SJSA1 (cell line): ENCODE measurements around the gene NHS. TPM values are rescaled to one million over a fixed set of nuclear protein-coding genes. Genes with fewer than 3 reads are reported as not detected.
A peak's percentile ranks its signal among the peaks of the same experiment; 100 is the strongest.
"Not testable (repeated sequence)": the region's sequence is repeated elsewhere in the genome, so short reads cannot be mapped to it uniquely, and the experiment has no call there.

ENCODE experiments used
- DNase-seq, 2 experiments: peaks; one replicate each; pipeline ENCODE4 v3.0.0-alpha.2; 2015 to 2020; ENCODE audit warnings: low spot score in 2 of 2, low read depth in 1 of 2
- H3K27ac ChIP-seq: fragments of 250-450 bp; sonication (Bioruptor Pico); 2 replicates; pipeline ENCODE4 v1.5.1; 2020; ENCODE audit warnings: mild to moderate bottlenecking, moderate library complexity
- H3K27me3 ChIP-seq: fragments of 250-450 bp; sonication (Bioruptor Pico); replicated peaks from 2 replicates; pipeline ENCODE4 v1.5.1; 2020; ENCODE audit warnings: mild to moderate bottlenecking, moderate library complexity
- H3K36me3 ChIP-seq: fragments of 250-450 bp; sonication (Bioruptor Pico); 2 replicates; pipeline ENCODE4 v1.5.1; 2020; ENCODE audit warnings: mild to moderate bottlenecking
- H3K4me1 ChIP-seq: fragments of 250-450 bp; sonication (Bioruptor Pico); replicated peaks from 2 replicates; pipeline ENCODE4 v1.6.1; 2021; ENCODE audit warnings: mild to moderate bottlenecking
- H3K4me3 ChIP-seq: fragments of 250-450 bp; sonication (Bioruptor Pico); 2 replicates; pipeline ENCODE4 v1.5.1; 2020; ENCODE audit warnings: mild to moderate bottlenecking
- H3K9me3 ChIP-seq: fragments of 250-450 bp; sonication (Bioruptor Pico); replicated peaks from 2 replicates; pipeline ENCODE4 v1.5.1; 2020; ENCODE audit warnings: mild to moderate bottlenecking
- total RNA-seq: library from RNA; depleted of rRNA; stranded (reverse); fragments of >200 nt; shearing (Covaris generic); gene quantifications from 2 replicates; pipeline ENCODE4 v1.2.3, GENCODE V29; 2014

The NHS gene
- total RNA-seq, 1 experiment from 2014 or later = 2.6 TPM

GRCh38 chrX:17563076-17563475 is 188.1 kb downstream of the NHS start:
- peaks cover 49% of the 10 kb centered on the region for H3K4me1 ChIP-seq
- H3K36me3 ChIP-seq = no peaks in the 10 kb centered on the region
- no peaks in the 10 kb centered on the region for H3K9me3 ChIP-seq
- DNase-seq = no peak
- H3K4me3 ChIP-seq = no peak overlapping the region
- H3K27me3 ChIP-seq = no peaks in the 10 kb centered on the region
- peak overlapping the region; percentile 35; the same call in 1 of the 2 replicates for H3K27ac ChIP-seq

- peak; percentile 48 to 61 for DNase-seq
- Histone ChIP-seq H3K36me3 (no peaks in the 10 kb centered on the region), H3K27me3 (no peaks in the 10 kb centered on the region), H3K27ac (peak overlapping the region; percentile 35; the same call in 1 of the 2 replicates), H3K4me1 (peaks cover 49% of the 10 kb centered on the region), H3K4me3 (no peak overlapping the region), H3K9me3 (no peaks in the 10 kb centered on the region)
These were observed 188.5 kb downstream of the NHS start for GRCh38 chrX:17563515-17563914.

GRCh38 chrX:17564689-17565409 is 189.8 kb downstream of the NHS start:
- Histone ChIP-seq H3K4me3 (no peak overlapping the region), H3K4me1 (peaks cover 39% of the 10 kb centered on the region), H3K36me3 (no peaks in the 10 kb centered on the region), H3K27ac (no peak overlapping the region), H3K27me3 (no peaks in the 10 kb centered on the region), H3K9me3 (no peaks in the 10 kb centered on the region)
- DNase-seq = no peak

GRCh38 chrX:17566740-17567139 is 191.7 kb downstream of the NHS start:
- Histone ChIP-seq H3K36me3 (no peaks in the 10 kb centered on the region), H3K27me3 (no peaks in the 10 kb centered on the region), H3K9me3 (no peaks in the 10 kb centered on the region), H3K4me3 (no peak overlapping the region), H3K27ac (no peak overlapping the region), H3K4me1 (peaks cover 26% of the 10 kb centered on the region)
- no peak for DNase-seq

GRCh38 chrX:17567187-17567586 is 192.2 kb downstream of the NHS start:
- no peak overlapping the region for H3K27ac ChIP-seq
- H3K9me3 ChIP-seq = no peaks in the 10 kb centered on the region

GRCh38 chrX:17567821-17568220 is 192.8 kb downstream of the NHS start:
- H3K36me3 ChIP-seq = no peaks in the 10 kb centered on the region
- DNase-seq = no peak
- peaks cover 24% of the 10 kb centered on the region for H3K4me1 ChIP-seq
- H3K4me3 ChIP-seq = no peak overlapping the region
- H3K9me3 ChIP-seq = no peaks in the 10 kb centered on the region
- no peaks in the 10 kb centered on the region for H3K27me3 ChIP-seq
- H3K27ac ChIP-seq = no peak overlapping the region

More at GRCh38 chrX:17567187-17567586, 192.2 kb downstream of the NHS start:
- no peak for DNase-seq
- Histone ChIP-seq H3K4me3 (no peak overlapping the region), H3K36me3 (no peaks in the 10 kb centered on the region), H3K27me3 (no peaks in the 10 kb centered on the region), H3K4me1 (peaks cover 26% of the 10 kb centered on the region)

- not testable (repeated sequence) for H3K27me3 ChIP-seq, H3K36me3 ChIP-seq, H3K27ac ChIP-seq, H3K9me3 ChIP-seq, DNase-seq, H3K4me3 ChIP-seq
- H3K4me1 ChIP-seq = peaks cover 15% of the 10 kb centered on the region
These were observed 193.8 kb downstream of the NHS start for GRCh38 chrX:17568804-17569203.

GRCh38 chrX:17579026-17579425 is 204.0 kb downstream of the NHS start:
- no peaks in the 10 kb centered on the region for H3K36me3 ChIP-seq
- H3K27me3 ChIP-seq = no peaks in the 10 kb centered on the region
- 0 out of 2 replicates have a peak overlapping the region, but pooled peaks have one; percentile 11 for H3K27ac ChIP-seq
- H3K4me1 ChIP-seq = peaks cover 60% of the 10 kb centered on the region
- H3K4me3 ChIP-seq = no peak overlapping the region
- DNase-seq = no peak
- no peaks in the 10 kb centered on the region for H3K9me3 ChIP-seq

- no peaks in the 10 kb centered on the region for H3K27me3 ChIP-seq
- no peak overlapping the region for H3K4me3 ChIP-seq
- no peak overlapping the region for H3K27ac ChIP-seq
- DNase-seq = no peak
- peaks cover 67% of the 10 kb centered on the region for H3K4me1 ChIP-seq
- H3K9me3 ChIP-seq = no peaks in the 10 kb centered on the region
- no peaks in the 10 kb centered on the region for H3K36me3 ChIP-seq
These were observed 205.6 kb downstream of the NHS start for GRCh38 chrX:17580539-17581152.

GRCh38 chrX:17581641-17582040 is 206.6 kb downstream of the NHS start:
- no peak overlapping the region for H3K27ac ChIP-seq

GRCh38 chrX:17584248-17584681 is 209.3 kb downstream of the NHS start:
- peak; percentile 63 to 73 for DNase-seq
- Histone ChIP-seq H3K27me3 (no peaks in the 10 kb centered on the region), H3K4me1 (peaks cover 57% of the 10 kb centered on the region), H3K27ac (peak overlapping the region; percentile 68), H3K36me3 (no peaks in the 10 kb centered on the region), H3K4me3 (no peak overlapping the region), H3K9me3 (no peaks in the 10 kb centered on the region)

More at GRCh38 chrX:17581641-17582040, 206.6 kb downstream of the NHS start:
- Histone ChIP-seq H3K4me1 (peaks cover 66% of the 10 kb centered on the region), H3K9me3 (no peaks in the 10 kb centered on the region), H3K27me3 (no peaks in the 10 kb centered on the region), H3K36me3 (no peaks in the 10 kb centered on the region), H3K4me3 (no peak overlapping the region)
- DNase-seq = no peak

- Histone ChIP-seq H3K4me1 (peaks cover 49% of the 10 kb centered on the region), H3K4me3 (no peak overlapping the region), H3K9me3 (no peaks in the 10 kb centered on the region), H3K27ac (peak overlapping the region; percentile 68; the same call in 1 of the 2 replicates), H3K36me3 (no peaks in the 10 kb centered on the region), H3K27me3 (no peaks in the 10 kb centered on the region)
- DNase-seq = no peak
These were observed 210.0 kb downstream of the NHS start for GRCh38 chrX:17585006-17585405.

- DNase-seq = no peak
- Histone ChIP-seq H3K4me3 (no peak overlapping the region), H3K36me3 (no peaks in the 10 kb centered on the region), H3K27ac (no peak overlapping the region), H3K4me1 (peaks cover 48% of the 10 kb centered on the region), H3K9me3 (no peaks in the 10 kb centered on the region), H3K27me3 (no peaks in the 10 kb centered on the region)
These were observed 212.4 kb downstream of the NHS start for GRCh38 chrX:17587366-17587765.

- no peak for DNase-seq
- H3K4me1 ChIP-seq = peaks cover 50% of the 10 kb centered on the region
- no peak overlapping the region for H3K4me3 ChIP-seq
- no peaks in the 10 kb centered on the region for H3K36me3 ChIP-seq
- H3K27me3 ChIP-seq = no peaks in the 10 kb centered on the region
- H3K27ac ChIP-seq = no peak overlapping the region
- no peaks in the 10 kb centered on the region for H3K9me3 ChIP-seq
These were observed 213.3 kb downstream of the NHS start for GRCh38 chrX:17588303-17588702.
